Measurements from ENCODE around the gene FAM83E. TPM values are rescaled to one million over a fixed set of nuclear protein-coding genes. Genes with fewer than 3 reads are reported as not detected.
"Not testable (repeated sequence)": the region's sequence is repeated elsewhere in the genome, so short reads cannot be mapped to it uniquely, and the experiment has no call there.

FAM83E gene
- total and polyA plus RNA-seq, 8 donors, result 1.2 to 3.4 (median 2.6) TPM

DNA sequence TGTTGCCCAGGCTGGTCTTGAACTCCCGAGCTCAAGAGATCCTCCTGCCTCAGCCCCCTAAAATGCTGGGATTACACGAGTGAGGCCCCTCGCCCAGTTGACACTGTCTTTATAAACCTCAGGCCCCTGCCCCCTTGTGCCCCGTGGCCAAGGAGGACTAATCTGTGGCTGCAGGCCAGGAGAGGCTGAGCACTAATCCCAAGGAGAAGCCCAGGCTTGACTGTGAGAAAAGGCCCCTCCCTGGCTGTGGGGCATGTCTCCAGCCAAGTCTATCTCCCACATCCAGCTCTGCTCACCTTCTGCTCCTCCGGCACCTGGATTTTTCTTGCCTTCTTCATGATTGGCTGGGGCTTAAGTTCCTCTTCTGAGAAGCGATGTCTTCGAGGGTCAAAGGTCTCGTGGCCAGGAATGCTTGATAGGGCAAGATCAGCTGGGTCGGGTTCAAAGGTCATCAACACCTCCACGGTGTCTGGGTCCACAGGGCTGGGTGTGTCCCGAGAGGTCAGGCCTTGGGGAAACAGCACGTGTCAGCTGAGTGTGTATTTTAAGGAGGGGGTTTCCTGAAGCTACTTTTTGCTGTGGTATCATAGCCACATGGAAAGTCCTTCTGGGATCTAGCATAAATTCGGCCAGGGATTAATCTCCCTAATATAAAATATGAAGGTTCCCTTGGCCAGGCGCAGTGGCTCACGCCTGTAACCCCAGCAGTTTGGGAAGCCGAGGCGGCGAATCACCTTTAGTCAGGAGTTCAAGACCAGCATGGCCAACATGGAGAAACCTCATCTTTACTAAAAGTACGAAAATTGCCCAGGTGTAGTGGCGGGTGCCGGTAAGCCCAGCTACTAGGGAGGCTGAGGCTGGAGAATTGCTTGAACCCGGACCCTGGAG lies 18.5 kb upstream of the FAM83E start:
- ATAC-seq (no peak), DNase-seq (peak in 2 of 6 donors; percentile 47 to 58), FAIRE-seq (no peak)
- peaks cover 0 to 11% (median 0%) of the 10 kb centered on the region in 3 donors for H3K36me3 ChIP-seq
- TF ChIP-seq, protein P1, sequence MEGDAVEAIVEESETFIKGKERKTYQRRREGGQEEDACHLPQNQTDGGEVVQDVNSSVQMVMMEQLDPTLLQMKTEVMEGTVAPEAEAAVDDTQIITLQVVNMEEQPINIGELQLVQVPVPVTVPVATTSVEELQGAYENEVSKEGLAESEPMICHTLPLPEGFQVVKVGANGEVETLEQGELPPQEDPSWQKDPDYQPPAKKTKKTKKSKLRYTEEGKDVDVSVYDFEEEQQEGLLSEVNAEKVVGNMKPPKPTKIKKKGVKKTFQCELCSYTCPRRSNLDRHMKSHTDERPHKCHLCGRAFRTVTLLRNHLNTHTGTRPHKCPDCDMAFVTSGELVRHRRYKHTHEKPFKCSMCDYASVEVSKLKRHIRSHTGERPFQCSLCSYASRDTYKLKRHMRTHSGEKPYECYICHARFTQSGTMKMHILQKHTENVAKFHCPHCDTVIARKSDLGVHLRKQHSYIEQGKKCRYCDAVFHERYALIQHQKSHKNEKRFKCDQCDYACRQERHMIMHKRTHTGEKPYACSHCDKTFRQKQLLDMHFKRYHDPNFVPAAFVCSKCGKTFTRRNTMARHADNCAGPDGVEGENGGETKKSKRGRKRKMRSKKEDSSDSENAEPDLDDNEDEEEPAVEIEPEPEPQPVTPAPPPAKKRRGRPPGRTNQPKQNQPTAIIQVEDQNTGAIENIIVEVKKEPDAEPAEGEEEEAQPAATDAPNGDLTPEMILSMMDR (IDR thresholded peaks at IDR 0.05), result no peak
- H3K27me3 ChIP-seq, result no peaks in the 10 kb centered on the region
- H3K4me1 ChIP-seq, result peaks cover 14 to 20% (median 19%) of the 10 kb centered on the region in 3 donors
- 51 to 57% methylated on average over 22 of the region's 22 CpGs for WGBS, 2 donors
- intact Hi-C loops (cut with DNase I), result no loop called here
- peak overlapping the region; percentile 90 to 97 (median 92) for H3K27ac ChIP-seq
- H3K4me3 ChIP-seq, result peak overlapping the region in 2 of 4 donors; percentile 75 to 84
- no peaks in the 10 kb centered on the region for H3K9me3 ChIP-seq

DNA sequence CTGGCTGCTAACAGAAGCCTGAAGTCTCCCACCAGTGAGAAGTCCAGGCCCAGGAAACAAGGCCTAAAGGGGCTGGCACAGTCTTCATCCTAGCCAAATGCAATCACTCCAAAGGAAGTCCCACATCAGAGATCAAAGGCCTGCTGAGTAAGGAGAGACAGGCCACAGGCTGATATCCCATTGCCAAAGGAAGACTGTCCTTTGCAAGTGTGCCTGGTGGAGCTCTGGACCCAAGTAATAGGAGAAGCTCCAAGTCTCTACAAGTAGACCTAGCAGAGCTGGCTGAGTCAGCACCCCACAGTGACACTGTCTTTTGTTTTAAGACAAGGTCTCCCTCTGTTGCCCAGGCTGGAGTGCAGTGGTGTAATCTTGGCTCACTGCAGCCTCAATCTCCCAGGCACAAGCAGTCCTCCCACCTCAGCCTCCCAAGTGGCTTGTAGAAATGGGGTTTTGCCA lies 17.8 kb upstream of the FAM83E start:
- FAIRE-seq, result no peak
- TF ChIP-seq, protein P1 (IDR thresholded peaks at IDR 0.05), result no peak
- no peak overlapping the region for H3K4me3 ChIP-seq
- ATAC-seq, result no peak
- H3K9me3 ChIP-seq, result no peaks in the 10 kb centered on the region
- DNase-seq, result no peak
- no peak overlapping the region for H3K27ac ChIP-seq
- no peaks in the 10 kb centered on the region for H3K27me3 ChIP-seq
- H3K36me3 ChIP-seq, result peaks cover 0 to 11% (median 0%) of the 10 kb centered on the region in 3 donors
- intact Hi-C loops (cut with DNase I), result no loop called here
- H3K4me1 ChIP-seq, result peaks cover 13 to 19% (median 19%) of the 10 kb centered on the region in 3 donors

DNA sequence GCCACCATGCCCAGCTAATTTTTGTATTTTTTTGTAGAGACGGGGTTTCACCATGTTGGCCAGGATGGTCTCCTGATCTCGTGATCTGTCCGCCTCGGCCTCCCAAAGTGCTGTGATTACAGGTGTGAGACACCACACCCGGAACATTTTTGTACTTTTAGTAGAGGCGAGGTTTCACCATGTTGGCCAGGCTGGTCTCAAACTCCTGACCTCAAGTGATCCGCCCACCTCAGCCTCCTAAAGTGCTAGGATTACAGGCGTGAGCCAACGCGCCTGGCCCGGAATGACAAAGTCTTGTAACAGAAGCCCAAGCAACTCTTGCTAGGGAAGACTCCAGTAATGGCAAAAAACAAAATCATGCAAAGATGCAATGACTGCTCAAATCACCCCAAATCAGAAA lies 17.4 kb upstream of the FAM83E start:
- 93 to 95% methylated on average over 11 of the region's 11 CpGs for WGBS, 2 donors
- intact Hi-C loops (cut with DNase I); H3K27ac ChIP-seq: not testable (repeated sequence)

GRCh38 chr19:48631225-48631624 lies 16.3 kb upstream of the FAM83E start:
- 79 to 81% methylated on average over 3 of the region's 3 CpGs for WGBS, 2 donors
- ATAC-seq, result no peak
- Histone ChIP-seq H3K4me1 (peaks cover 13 to 19% (median 19%) of the 10 kb centered on the region in 3 donors), H3K27me3 (no peaks in the 10 kb centered on the region), H3K9me3 (no peaks in the 10 kb centered on the region), H3K36me3 (peaks cover 0 to 11% (median 0%) of the 10 kb centered on the region in 3 donors), H3K4me3 (no peak overlapping the region), H3K27ac (no peak overlapping the region)
- TF ChIP-seq, protein P1 (IDR thresholded peaks at IDR 0.05), result no peak
- no peak for FAIRE-seq
- intact Hi-C loops (cut with DNase I), result no loop called here
- no peak for DNase-seq

More for the DNA sequence above, 17.4 kb upstream of the FAM83E start:
- not testable (repeated sequence) for ATAC-seq, H3K27me3 ChIP-seq, FAIRE-seq, DNase-seq, H3K9me3 ChIP-seq, H3K4me3 ChIP-seq
- peaks cover 13 to 19% (median 19%) of the 10 kb centered on the region in 3 donors for H3K4me1 ChIP-seq
- peaks cover 0 to 11% (median 0%) of the 10 kb centered on the region in 3 donors for H3K36me3 ChIP-seq

- H3K9me3 ChIP-seq, result no peaks in the 10 kb centered on the region
- TF ChIP-seq, protein P1 (IDR thresholded peaks at IDR 0.05), result no peak
- H3K27me3 ChIP-seq, result no peaks in the 10 kb centered on the region
- no peak overlapping the region for H3K27ac ChIP-seq
- WGBS, 2 donors, result 58 to 66% methylated on average over 43 to 47 of the region's 47 CpGs
- ATAC-seq (no peak), FAIRE-seq (no peak), DNase-seq (peak in 3 of 6 donors; percentile 59 to 76 (median 66))
- H3K4me1 ChIP-seq, result peaks cover 13 to 19% (median 19%) of the 10 kb centered on the region in 3 donors
- peaks cover 0 to 11% (median 0%) of the 10 kb centered on the region in 3 donors for H3K36me3 ChIP-seq
- H3K4me3 ChIP-seq, result no peak overlapping the region
- intact Hi-C loops (cut with DNase I), result no loop called here
Observed at GRCh38 chr19:48630296-48631063, 15.6 kb upstream of the FAM83E start.
